ENCODE data around the gene C13orf42. TPM values are rescaled to one million over a fixed set of nuclear protein-coding genes. Genes with fewer than 3 reads are reported as not detected.

Gene C13orf42
- polyA plus RNA-seq, 3 donors, result not detected

DNA sequence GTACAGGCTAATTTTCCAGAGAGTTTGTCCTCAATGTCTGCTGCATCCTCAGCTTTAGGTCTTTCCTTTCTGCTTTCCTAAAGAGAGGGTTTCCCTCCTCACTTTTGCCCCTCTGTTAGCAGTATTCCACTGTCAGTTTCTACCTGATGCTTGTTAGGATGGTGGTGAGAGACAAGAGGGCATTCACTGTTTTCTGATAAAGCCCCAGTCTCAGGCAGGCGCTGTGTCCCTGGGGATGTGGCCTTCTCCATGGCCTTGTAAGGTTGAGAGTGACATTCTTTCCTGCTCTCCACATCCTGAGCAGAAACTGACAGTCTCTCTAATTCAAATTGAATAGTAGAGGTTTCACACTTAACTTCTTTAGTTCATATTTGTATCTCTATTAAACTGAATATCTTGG, 14.9 kb downstream of the C13orf42 start:
- peaks cover 0 to 3% (median 3%) of the 10 kb centered on the region in 3 donors for H3K27me3 Mint-ChIP-seq (ENCODE audit: low read depth in 3 of 3)
- H3K4me3 Mint-ChIP-seq, result no peak overlapping the region
- no CpG with 5 or more reads among the region's 1 CpG for WGBS (ENCODE audit: insufficient coverage)
- no peak overlapping the region for H3K4me2 ChIP-seq (replicated peaks; ENCODE audit: extremely low read depth, low read length, poor library complexity, severe bottlenecking)
- no peak for DNase-seq
- no peak overlapping the region for H3K4me3 ChIP-seq (replicated peaks in 1 of 3; ENCODE audit: low read depth in 2 of 3, low read length in 3 of 3)
- no peaks in the 10 kb centered on the region for H3K36me3 Mint-ChIP-seq
- H3K9me3 ChIP-seq (replicated peaks in 1 of 2; ENCODE audit: control insufficient read depth in 1 of 2, insufficient read depth in 1 of 2, low read length in 2 of 2), result no peaks in the 10 kb centered on the region
- H3K4me1 Mint-ChIP-seq, result no peaks in the 10 kb centered on the region
- intact Hi-C loops (cut with micrococcal nuclease), result no loop called here
- no peaks in the 10 kb centered on the region for H4K20me1 ChIP-seq (ENCODE audit: insufficient read depth, low read length)
- H3K27ac Mint-ChIP-seq, result no peak overlapping the region
- no peak overlapping the region for H3K9ac ChIP-seq (ENCODE audit: insufficient read depth, low read length, poor library complexity, severe bottlenecking)
- H3K9me3 Mint-ChIP-seq, result peaks cover 0 to 4% (median 0%) of the 10 kb centered on the region in 7 donors
- no peaks in the 10 kb centered on the region for H3K79me2 ChIP-seq (ENCODE audit: insufficient read depth, low read length)
- no peak overlapping the region for H2AFZ ChIP-seq (ENCODE audit: insufficient read depth, low read depth, low read length, poor library complexity, severe bottlenecking)
- H3K27ac ChIP-seq (ENCODE audit: low read depth in 1 of 2, low read length in 2 of 2), result no peak overlapping the region
- H3K4me1 ChIP-seq (ENCODE audit: control insufficient read depth in 1 of 2, insufficient read depth in 2 of 2, low read length in 2 of 2), result no peaks in the 10 kb centered on the region
- TF ChIP-seq, protein P1, sequence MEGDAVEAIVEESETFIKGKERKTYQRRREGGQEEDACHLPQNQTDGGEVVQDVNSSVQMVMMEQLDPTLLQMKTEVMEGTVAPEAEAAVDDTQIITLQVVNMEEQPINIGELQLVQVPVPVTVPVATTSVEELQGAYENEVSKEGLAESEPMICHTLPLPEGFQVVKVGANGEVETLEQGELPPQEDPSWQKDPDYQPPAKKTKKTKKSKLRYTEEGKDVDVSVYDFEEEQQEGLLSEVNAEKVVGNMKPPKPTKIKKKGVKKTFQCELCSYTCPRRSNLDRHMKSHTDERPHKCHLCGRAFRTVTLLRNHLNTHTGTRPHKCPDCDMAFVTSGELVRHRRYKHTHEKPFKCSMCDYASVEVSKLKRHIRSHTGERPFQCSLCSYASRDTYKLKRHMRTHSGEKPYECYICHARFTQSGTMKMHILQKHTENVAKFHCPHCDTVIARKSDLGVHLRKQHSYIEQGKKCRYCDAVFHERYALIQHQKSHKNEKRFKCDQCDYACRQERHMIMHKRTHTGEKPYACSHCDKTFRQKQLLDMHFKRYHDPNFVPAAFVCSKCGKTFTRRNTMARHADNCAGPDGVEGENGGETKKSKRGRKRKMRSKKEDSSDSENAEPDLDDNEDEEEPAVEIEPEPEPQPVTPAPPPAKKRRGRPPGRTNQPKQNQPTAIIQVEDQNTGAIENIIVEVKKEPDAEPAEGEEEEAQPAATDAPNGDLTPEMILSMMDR (IDR thresholded peaks at IDR 0.05), result no peak
- no peaks in the 10 kb centered on the region for H3K27me3 ChIP-seq (ENCODE audit: control insufficient read depth in 2 of 2, insufficient read depth in 2 of 2, low read length in 2 of 2)
- no peaks in the 10 kb centered on the region for H3K36me3 ChIP-seq (replicated peaks in 1 of 2; ENCODE audit: control insufficient read depth in 1 of 2, insufficient read depth in 2 of 2, low read length in 2 of 2)

DNA sequence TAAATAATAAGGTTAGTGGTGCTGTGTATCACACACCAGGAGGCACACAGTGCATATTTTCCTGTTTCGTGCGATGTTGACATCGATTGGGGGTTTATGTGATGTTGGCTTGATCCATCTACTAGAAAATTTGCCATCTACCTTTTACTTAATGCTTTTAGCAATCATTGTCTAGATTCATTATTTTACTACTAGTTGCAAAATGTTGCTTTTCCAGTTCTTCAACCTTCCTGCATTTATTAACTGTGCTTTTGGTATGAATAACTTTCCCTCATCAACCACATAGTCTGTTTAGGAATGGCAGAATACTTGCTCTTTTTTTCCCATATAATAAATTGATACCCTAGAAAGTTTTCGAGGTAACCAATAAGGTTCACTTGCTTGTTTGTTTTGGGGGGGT, 17.5 kb downstream of the C13orf42 start:
- H3K4me1 Mint-ChIP-seq, result no peaks in the 10 kb centered on the region
- no peak overlapping the region for H3K27ac Mint-ChIP-seq
- H3K9me3 Mint-ChIP-seq, result peaks cover 0 to 4% (median 0%) of the 10 kb centered on the region in 7 donors
- peaks cover 0 to 3% (median under 1%) of the 10 kb centered on the region in 3 donors for H3K27me3 Mint-ChIP-seq (ENCODE audit: low read depth in 3 of 3)
- intact Hi-C loops (cut with micrococcal nuclease), result no loop called here
- H4K20me1 ChIP-seq (ENCODE audit: insufficient read depth, low read length), result no peaks in the 10 kb centered on the region
- no peak overlapping the region for H3K4me3 ChIP-seq (replicated peaks in 1 of 3; ENCODE audit: low read depth in 2 of 3, low read length in 3 of 3)
- no peaks in the 10 kb centered on the region for H3K36me3 ChIP-seq (replicated peaks in 1 of 2; ENCODE audit: control insufficient read depth in 1 of 2, insufficient read depth in 2 of 2, low read length in 2 of 2)
- no peak overlapping the region for H3K27ac ChIP-seq (ENCODE audit: low read depth in 1 of 2, low read length in 2 of 2)
- no peak overlapping the region for H3K4me3 Mint-ChIP-seq
- H3K27me3 ChIP-seq (ENCODE audit: control insufficient read depth in 2 of 2, insufficient read depth in 2 of 2, low read length in 2 of 2), result no peaks in the 10 kb centered on the region
- no peaks in the 10 kb centered on the region for H3K9me3 ChIP-seq (replicated peaks in 1 of 2; ENCODE audit: control insufficient read depth in 1 of 2, insufficient read depth in 1 of 2, low read length in 2 of 2)
- H2AFZ ChIP-seq (ENCODE audit: insufficient read depth, low read depth, low read length, poor library complexity, severe bottlenecking), result no peak overlapping the region
- H3K79me2 ChIP-seq (ENCODE audit: insufficient read depth, low read length), result no peaks in the 10 kb centered on the region
- H3K9ac ChIP-seq (ENCODE audit: insufficient read depth, low read length, poor library complexity, severe bottlenecking), result no peak overlapping the region
- H3K36me3 Mint-ChIP-seq, result no peaks in the 10 kb centered on the region
- no peak for DNase-seq
- H3K4me1 ChIP-seq (ENCODE audit: control insufficient read depth in 1 of 2, insufficient read depth in 2 of 2, low read length in 2 of 2), result no peaks in the 10 kb centered on the region
- no peak overlapping the region for H3K4me2 ChIP-seq (replicated peaks; ENCODE audit: extremely low read depth, low read length, poor library complexity, severe bottlenecking)
- TF ChIP-seq, protein P1 (IDR thresholded peaks at IDR 0.05), result no peak
- WGBS (ENCODE audit: insufficient coverage), result no CpG with 5 or more reads among the region's 4 CpGs

All from CD14-positive monocyte (primary cell).